GM12891 (cell line): ENCODE measurements around the gene FZD2.
"Not testable (repeated sequence)": the region's sequence is repeated elsewhere in the genome, so short reads cannot be mapped to it uniquely, and the experiment has no call there.

ENCODE experiments used
- DNase-seq: peaks from one replicate; pipeline ENCODE4 v3.0.0; 2011; ENCODE audit warnings: low spot score; ENCODE audit not compliant: insufficient read length
- FAIRE-seq: peaks from 2 replicates; lab custom pipeline; 2011; peaks lifted over from hg19 to GRCh38; lab: Jason Lieb, UNC
- PAX5 ChIP-seq: IDR thresholded peaks from 2 replicates; pipeline ENCODE4 v1.6.1; 2011; ENCODE audit warnings: low read length, moderate library complexity, mild to moderate bottlenecking; ENCODE audit not compliant: insufficient read depth, severe bottlenecking
- POLR2A ChIP-seq: IDR thresholded peaks from 2 replicates; pipeline ENCODE4 v1.6.1; 2011; ENCODE audit warnings: low read depth, low read length, control low read depth
- POLR2AphosphoS5 ChIP-seq: IDR thresholded peaks from 2 replicates; pipeline ENCODE4 v1.6.1; 2011; ENCODE audit warnings: low read depth, low read length, control low read depth
- POU2F2 ChIP-seq: IDR thresholded peaks from 2 replicates; pipeline ENCODE4 v1.6.1; 2011; ENCODE audit warnings: low read depth, mild to moderate bottlenecking, control low read depth, low read length, moderate library complexity
- SPI1 ChIP-seq: IDR thresholded peaks from 2 replicates; pipeline ENCODE4 v1.6.1; 2011; ENCODE audit warnings: low read depth, low read length, control low read depth
- TAF1 ChIP-seq: IDR thresholded peaks from 2 replicates; pipeline ENCODE4 v1.6.1; 2011; ENCODE audit warnings: low read depth, low read length, control low read depth

FZD2 gene

GRCh38 chr17:44558710-44559633 lies 1.7 kb downstream of the FZD2 start:
- TF ChIP-seq TAF1: no peak
- no peak for TF ChIP-seq POLR2A
- TF ChIP-seq POU2F2: no peak
- no peak for TF ChIP-seq SPI1
- no peak for TF ChIP-seq POLR2AphosphoS5
- TF ChIP-seq PAX5: no peak
- no peak for FAIRE-seq

GRCh38 chr17:44559634-44560554 lies 2.6 kb downstream of the FZD2 start:
- FAIRE-seq: no peak
- DNase-seq: no peak
- TF ChIP-seq POLR2A (no peak), TAF1 (no peak), PAX5 (no peak), POLR2AphosphoS5 (no peak), SPI1 (no peak), POU2F2 (no peak)

More at GRCh38 chr17:44558710-44559633, 1.7 kb downstream of the FZD2 start:
- DNase-seq: no peak

DNA sequence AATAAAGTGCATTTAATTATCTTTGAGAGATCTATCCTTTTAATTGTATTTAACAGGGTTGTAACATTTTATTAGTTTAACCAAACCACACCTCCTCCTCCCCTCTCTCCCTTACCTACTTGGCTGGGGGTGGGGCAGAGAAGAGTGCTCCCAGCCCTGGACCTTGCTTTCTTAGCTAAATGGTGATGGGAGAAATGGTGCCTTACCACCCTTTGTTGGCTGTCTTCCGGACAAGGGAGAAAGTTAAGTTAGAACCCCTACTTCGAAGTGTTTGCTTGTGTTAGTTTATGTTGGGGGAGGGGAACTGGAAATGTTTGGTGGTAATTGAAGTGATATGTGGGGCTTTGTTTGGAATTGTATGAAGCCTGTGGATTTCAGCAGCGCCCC lies 3.9 kb downstream of the FZD2 start:
- DNase-seq: no peak
- TF ChIP-seq POLR2A: no peak
- no peak for FAIRE-seq

GRCh38 chr17:44564429-44564828 lies 7.1 kb downstream of the FZD2 start:
- TF ChIP-seq POLR2A: no peak
- TF ChIP-seq TAF1: no peak
- no peak for TF ChIP-seq POU2F2
- TF ChIP-seq SPI1: no peak
- FAIRE-seq (no peak), DNase-seq (no peak)

GRCh38 chr17:44565866-44566443 lies 8.7 kb downstream of the FZD2 start:
- no peak for TF ChIP-seq PAX5
- TF ChIP-seq SPI1: no peak
- TF ChIP-seq POLR2A: no peak
- TF ChIP-seq POLR2AphosphoS5: no peak
- TF ChIP-seq POU2F2: no peak
- TF ChIP-seq TAF1: no peak
- no peak for DNase-seq
- no peak for FAIRE-seq

DNA sequence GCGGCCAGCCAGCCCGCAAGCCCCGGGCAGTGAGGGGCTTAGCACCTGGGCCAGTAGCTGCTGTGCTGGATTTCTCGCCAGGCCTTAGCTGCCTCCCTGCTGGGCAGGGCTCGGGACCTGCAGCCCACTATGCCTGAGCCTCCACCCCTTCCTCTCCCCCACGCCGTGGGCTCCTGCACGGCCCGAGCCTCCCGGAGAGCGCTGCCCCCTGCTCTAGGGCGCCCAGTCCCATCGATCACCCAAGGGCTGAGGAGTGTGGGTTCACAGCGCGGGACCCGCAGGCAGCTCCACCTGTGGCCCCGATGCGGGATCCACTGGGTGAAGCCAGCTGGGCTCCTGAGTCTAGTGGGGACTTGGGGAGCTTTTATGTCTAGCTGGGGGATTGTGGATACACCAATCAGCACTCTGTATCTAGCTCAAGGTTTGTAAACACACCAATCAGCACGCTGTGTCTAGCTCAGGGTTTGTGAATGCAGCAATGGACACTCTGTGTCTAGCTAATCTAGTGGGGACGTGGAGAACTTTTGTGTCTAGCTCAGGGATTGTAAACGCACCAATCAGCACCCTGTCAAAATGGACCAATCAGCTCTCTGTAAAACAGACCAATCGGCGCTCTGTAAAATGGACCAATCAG lies 11.1 kb downstream of the FZD2 start:
- not testable (repeated sequence) for FAIRE-seq, DNase-seq

DNA sequence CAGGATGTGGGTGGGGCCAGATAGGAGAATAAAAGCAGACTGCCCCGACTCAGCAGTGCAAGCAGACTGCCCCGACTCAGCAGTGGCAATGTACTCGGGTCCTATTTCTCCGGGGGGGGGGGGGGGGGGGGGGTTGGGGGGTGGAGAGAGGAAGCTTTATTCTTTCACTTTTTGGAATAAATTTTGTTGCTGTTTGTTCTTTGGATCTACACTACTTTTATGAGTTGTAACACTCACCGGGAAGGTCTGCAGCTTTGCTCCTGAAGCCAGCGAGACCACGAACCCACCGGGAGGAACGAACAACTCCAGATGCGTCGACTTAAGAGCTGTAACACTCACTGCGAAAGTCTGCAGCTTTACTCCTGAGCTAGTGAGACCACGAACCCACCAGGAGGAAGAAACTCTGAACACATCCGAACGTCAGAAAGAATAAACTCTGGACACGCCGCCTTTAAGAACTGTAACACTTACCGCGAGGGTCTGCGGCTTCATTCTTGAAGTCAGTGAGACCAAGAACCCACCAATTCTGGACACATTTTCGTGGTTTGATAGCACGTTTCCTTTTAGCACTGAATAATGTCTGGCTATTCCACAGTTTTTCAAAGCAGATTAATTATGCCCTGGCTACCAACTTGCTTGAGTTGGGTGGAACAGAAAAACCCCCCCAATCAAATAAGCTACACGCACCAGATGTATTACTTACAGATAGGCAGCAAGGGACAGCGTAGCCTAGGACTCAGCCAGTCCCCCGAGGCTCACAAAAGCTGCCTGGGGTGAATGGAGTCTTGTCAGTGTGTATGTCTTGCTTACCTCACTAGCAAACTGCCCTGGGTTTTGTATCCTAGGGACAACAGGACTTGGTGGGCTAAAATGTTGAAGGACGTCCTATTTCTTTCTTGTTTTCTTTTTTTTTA lies 11.9 kb downstream of the FZD2 start:
- DNase-seq: no peak
- TF ChIP-seq POLR2A (no peak), TAF1 (no peak), POLR2AphosphoS5 (no peak), PAX5 (no peak), POU2F2 (no peak), SPI1 (no peak)
- FAIRE-seq: no peak

DNA sequence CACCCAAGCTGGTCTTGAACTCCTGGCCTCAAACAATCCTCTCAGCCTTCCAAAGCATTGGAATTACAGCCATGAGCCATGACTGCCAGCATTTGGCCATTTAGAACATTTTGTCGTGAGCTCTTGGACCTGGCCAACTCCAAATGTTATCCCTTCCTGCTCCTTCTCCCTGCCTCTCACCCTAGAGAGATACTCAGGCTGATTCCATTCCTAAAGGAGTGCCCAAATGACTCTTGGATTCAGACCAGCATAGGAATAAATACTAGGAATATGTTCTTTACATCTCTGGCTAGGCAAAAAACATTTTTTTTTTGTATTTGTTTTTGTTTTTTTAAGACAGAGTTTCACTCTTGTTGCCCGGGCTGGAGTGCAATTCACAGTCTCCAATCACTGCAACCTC lies 15.5 kb downstream of the FZD2 start:
- no peak for FAIRE-seq
- no peak for TF ChIP-seq POLR2A
- no peak for TF ChIP-seq POLR2AphosphoS5
- no peak for TF ChIP-seq PAX5
- TF ChIP-seq SPI1: no peak
- TF ChIP-seq POU2F2: no peak
- no peak for TF ChIP-seq TAF1
- DNase-seq: no peak

DNA sequence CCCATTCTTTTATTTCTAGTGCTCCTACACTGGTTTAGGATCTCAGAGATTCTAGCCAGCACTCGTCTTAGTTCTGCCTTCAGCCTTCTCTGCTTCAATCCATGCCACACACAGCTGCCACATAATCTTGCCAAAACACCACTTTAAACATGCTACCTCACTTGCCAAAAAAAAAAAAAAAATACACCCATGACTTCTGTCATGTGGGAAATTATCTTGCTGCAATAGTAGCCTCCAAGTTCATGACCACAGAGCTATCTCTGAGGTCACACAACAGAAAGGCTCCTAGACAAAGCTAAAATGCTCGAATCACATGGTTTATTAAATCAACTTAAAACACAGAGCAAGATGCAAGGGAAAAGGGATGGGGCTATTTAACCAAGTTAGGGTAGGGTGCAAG lies 18.1 kb downstream of the FZD2 start:
- DNase-seq (no peak), FAIRE-seq (no peak)
- TF ChIP-seq POLR2AphosphoS5: no peak
- TF ChIP-seq SPI1: no peak
- no peak for TF ChIP-seq POU2F2
- no peak for TF ChIP-seq PAX5
- no peak for TF ChIP-seq TAF1
- TF ChIP-seq POLR2A: no peak
